ENCODE measurements around the gene UBXN7.
"Not testable (repeated sequence)": the region's sequence is repeated elsewhere in the genome, so short reads cannot be mapped to it uniquely, and the experiment has no call there.

UBXN7 gene

DNA sequence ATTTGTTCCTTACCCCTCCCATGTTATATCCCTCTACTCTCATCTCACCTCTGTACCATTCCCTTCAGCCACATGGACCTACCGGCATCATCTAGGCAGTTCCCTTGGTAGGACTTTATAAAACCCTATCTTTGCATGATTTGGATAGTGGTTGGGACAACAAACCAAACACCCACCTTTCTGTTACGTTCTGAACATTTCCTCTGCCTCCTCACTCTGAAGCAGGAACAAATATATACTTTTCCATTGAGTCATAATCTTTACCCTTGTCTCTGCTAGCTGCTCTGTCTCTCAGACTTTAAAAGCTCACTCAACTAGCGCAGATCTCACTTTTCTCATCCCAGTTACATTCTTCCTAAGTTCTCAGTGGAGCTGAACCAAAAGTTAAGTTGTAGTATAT lies 17.8 kb downstream of the UBXN7 start:
- DNase-seq = peak; percentile 12 to 47 (median 25)

DNA sequence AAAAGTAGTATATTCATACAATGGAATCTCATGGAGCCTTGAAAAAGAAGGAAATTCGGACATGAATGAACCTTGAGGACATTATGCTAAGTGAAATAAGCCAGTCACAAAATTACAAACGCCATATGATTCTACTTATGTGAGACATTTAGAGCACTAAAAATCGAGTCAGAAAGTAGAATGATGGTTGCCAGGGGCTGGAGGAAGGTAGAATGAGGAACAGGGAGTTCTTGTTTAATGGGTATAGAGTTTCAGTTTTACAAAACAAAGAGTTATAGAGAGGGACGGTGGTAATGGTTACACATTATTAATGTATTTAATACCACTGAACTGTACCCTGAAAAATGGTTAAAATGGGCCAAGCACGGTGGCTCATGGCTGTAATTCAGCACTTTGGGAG lies 19.5 kb downstream of the UBXN7 start:
- peak in 1 of 3 donors; percentile 19 for DNase-seq

DNA sequence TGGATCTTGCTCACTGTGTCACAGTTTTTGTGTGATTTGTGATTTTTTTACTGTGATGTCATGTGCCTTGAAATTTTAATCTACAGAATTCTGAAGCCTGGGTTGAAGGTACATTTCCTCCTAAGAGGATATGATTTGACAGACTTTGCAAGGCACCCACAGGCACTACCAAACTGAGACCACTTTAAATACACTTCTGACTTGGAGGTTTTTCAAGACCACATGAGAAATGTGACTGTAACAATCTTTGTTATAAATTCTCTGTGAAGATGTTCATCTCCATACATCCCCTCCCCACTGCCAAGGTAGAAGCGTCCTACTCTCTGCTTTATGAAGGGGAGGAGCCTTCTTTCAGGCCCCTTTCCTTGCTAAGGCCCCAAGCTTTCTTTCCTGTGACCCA lies 22.8 kb downstream of the UBXN7 start:
- DNase-seq = no peak

DNA sequence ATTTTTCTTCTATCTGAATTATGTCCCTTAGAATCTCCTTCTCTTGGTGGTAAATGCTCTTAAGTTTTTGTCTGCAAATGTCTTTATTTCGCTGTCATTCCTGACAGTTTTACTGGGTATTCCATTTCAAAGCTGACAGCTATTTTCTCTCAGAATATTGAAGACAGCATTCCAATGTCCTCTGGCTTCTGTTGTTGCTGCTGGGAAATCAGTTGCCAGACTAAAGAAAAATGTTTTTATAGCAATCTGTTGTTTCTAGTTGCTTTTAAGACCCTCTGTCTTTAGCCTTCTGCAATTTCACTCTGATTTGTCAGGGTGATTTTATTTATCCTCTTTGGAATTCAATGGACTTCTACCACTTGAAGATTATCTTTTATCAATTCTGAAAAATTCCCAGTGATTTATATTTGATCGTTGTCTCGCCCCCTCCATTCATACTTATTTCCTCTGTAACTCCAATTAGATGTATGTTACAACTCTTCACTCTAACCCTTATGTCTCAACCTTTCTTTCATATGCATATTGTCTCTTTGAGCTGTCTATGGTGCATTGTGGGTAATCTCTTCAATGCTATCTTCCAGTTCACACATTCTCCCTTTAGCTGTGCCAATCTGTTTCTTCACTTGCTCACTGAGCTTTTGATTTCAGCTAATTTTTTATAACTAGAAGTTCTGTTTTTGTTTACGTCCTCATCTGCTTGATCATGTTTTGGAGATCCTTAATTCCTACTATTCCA lies 23.5 kb downstream of the UBXN7 start:
- DNase-seq = no peak

DNA sequence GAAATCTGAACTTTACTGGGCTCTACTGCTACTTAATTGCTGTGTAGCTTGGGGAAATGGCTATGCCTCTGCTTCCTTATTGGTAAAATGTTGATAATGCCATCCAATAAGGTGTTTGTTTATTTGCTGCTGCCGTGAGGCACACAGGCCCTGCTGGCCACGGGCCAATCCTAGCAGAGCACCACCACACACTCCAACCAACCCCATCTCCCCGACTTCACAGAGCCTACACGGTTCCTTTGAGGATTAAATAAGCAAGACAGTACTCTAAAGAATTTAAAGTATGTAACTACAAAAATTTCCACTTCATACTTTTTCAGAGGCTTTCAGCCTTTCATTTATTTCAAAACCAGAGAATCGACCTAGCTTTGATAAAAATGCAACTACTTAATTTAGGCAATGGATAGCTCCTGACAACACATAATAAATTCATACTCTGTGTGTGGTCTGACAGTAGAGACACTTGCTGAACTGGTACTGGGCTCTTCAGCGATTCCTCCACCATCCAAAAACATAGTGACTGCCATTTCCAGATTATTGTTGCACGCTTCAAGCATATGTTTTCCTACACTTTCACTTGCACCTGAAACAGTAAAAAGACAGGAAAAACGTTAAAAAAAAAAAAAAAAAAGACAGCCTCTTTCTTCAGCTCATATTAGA lies 25.3 kb downstream of the UBXN7 start:
- no peak for DNase-seq

DNA sequence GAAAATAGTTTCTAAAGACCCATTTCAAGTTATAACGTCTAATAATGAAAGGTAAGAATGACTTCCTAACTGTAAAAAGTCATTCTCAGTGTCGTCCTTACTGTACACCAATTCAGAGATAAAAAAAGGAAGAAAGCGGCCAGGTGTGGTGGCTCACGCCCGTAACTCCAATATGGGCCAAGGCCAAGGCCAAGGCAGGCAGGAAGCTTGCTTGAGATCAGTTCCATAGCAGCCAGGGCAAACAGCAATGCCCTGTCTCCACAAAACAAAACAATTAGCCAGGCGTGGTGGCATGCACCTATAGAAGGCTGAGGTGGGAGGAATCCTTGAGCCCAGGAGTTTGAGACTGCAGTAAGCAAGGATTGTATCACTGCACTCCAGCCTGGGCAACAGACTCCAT lies 31.9 kb downstream of the UBXN7 start:
- no peak for DNase-seq

DNA sequence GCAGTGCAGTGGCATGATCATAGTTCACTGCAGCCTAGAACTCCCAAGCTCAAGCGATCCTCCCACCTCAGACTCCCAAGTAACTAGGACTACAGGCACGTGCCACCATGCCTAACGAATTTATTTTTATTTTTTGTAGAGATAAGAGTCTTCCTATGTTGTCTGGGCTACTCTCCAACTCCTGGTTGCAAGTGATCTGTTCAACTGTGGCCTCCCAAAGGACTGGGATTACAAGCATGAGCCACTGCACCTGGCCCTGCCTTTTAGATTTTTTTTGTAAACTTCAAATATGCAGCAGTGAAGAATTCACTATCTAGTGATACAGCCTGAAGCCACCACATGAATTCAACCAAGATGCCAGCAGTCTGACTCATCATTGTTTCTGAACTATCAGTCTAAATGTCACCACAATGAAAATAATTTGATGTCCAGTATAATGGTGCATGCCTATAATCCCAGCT lies 32.7 kb downstream of the UBXN7 start:
- no peak for DNase-seq

DNA sequence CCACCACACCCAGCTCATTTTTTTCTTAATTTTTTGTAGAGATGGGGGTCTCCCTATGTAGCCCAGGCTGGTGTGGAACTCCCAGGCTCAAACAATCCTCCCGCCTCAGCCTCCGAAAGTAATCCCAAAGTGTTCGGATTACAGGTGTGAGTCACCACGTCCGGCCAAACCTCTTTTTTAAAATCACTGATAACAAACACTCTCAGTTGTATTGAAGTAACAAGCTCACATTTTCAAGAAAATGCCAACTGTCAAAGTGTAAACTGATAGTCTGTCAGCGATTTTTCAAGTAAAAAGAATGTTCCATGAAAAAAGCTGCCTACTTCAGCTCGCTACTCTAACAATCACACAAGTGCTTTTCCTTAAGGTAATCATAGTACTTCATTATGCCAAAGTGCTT lies 33.4 kb downstream of the UBXN7 start:
- no peak for DNase-seq

DNA sequence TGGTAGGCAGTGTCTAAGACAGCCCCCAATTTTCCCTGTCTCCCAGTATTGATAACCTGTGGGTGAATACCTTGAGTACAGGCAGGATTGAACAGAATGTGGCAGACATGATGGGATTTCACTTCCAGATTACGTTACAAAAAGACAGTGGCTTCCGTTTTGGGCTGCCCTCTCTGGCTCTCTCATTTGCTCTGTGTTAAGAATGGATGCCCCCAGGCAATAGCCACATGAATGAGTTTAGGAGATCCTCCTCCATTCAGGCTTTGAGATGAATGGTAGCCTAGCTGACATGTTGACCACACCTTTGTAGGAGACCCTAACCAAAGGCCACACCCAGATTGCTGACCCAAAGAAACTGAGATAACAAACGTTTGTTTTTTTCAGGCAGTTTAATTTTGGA lies 34.3 kb downstream of the UBXN7 start:
- DNase-seq = no peak

DNA sequence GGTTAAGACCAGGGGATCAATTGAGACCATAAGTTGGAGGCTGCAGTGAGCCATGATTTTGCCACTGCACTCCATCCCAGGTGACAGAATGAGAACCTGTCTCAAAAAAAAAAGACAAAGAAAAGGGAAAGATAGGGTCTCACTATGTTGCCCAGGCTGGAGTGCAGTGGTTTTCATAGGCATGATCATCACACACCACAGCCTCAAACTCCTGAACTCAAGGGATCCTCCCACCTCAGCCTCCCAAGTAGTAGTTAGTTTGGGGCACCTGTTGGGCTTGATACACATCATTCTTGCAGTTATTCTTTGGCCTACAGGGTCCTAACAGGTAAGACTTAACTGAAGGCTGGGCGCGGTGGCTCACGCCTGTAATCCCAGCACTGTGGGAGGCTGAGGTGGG lies 42.1 kb downstream of the UBXN7 start:
- DNase-seq = no peak

DNA sequence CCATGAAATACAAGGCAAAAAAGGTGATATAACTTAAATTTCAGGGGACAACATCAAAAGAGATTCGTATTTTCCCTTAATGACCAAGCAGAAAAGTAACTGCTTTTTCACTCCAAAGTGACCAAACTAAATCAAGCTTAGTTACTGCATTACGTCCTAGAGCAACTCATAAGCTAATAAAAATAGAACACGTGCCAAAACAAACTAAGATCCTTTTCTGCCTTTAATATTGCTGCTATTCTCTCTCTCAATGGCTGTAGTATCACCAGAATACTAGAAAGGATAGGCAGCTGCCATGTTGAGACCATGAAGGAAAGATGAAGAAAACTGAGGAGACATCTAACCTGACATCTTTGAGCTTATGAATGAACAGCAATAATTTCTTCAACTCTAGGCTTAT lies 43.3 kb downstream of the UBXN7 start:
- DNase-seq = no peak

DNA sequence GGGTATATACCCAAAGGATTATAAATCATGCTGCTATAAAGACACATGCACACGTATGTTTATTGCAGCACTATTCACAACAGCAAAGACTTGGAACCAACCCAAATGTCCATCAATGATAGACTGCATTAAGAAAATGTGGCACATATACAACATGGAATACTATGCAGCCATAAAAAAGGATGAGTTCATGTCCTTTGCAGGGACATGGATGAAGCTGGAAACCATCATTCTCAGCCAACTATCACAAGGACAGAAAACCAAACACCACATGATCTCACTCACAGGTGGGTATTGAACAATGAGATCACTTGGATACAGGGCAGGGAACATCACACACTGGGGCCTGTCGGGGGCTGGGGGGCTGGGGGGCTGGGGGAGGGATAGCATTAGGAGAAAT lies 44.3 kb downstream of the UBXN7 start:
- DNase-seq = not testable (repeated sequence)

DNA sequence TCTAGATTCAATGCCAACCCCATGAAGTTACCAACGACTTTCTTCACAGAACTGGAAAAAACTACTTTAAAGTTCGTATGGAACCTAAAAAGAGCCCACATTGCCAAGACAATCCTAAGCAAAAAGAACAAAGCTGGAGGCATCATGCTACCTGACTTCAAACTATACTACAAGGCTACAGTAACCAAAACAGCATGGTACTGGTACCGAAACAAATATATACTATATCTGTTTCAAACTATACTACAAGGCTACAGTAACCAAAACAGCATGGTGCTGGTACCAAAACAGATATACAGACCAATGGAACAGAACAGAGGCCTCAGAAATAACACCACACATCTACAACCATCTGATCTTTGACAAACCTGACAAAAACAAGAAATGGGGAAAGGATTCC lies 45.4 kb downstream of the UBXN7 start:
- DNase-seq = not testable (repeated sequence)

DNA sequence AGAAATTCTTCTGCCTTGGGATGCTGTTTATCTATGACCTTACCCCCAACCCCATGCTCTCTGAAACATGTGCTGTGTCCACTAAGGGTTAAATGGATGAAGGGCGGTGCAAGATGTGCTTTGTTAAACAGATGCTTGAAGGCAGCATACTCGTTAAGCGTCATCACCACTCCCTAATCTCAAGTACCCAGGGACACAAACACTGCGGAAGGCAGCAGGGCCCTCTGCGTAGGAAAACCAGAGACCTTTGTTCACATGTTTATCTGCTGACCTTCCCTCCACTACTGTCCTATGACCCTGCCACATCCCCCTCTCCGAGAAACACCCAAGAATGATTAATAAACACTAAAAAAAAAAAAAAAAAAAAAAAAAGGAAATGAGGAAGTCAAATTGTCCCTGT lies 46.2 kb downstream of the UBXN7 start:
- peak; percentile 26 to 33 (median 29) for DNase-seq

DNA sequence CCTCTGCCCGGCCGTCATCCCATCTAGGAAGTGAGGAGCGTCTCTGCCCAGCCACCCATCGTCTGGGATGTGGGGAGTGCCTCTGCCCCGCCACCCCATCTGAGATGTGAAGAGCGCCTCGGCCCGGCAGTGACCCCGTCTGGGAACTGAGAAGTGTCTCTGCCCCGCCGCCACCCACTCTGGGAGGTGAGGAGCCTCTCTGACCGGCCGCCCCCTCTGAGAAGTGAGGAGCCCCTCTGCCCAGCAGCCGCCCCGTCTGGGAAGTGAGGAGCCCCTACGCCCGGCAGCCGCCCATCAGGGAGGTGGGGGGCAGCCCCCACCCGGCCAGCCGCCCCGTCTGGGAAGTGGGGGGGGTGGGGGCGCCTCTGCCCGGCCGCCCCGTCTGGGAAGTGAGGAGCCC lies 46.8 kb downstream of the UBXN7 start:
- not testable (repeated sequence) for DNase-seq

DNA sequence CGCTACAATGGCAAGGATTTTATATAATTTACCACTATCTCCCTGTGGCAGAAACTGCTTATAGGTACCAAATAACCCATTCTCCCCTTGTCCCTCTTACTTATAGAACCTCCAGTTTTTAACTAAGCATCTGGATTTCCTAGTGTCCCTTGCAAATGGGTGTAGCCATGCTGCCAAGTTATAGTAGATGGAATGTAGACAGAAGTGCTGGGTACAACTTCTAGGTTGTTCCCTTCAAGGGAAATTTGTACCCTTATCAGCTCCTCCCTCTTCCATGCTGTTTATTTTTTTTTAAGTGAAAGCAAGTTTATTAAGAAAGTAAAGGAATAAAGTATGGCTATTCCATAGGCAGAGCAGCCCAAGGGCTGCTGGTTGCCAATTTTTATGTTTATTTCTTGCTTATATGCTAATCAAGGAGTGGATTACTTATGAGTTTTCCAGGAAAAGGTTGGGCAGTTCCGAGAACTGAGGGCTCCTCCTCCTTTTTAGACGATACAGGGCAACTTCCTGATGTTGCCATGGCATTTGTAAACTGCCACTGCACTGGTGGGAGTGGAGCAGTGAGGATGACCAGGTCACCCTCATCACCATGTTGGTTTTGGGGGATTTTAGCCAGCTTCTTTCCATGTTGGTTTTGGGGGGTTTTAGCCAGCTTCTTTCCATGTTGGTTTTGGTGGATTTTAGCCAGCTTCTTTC lies 53.9 kb downstream of the UBXN7 start:
- DNase-seq = peak; percentile 16 to 57 (median 17)

DNA sequence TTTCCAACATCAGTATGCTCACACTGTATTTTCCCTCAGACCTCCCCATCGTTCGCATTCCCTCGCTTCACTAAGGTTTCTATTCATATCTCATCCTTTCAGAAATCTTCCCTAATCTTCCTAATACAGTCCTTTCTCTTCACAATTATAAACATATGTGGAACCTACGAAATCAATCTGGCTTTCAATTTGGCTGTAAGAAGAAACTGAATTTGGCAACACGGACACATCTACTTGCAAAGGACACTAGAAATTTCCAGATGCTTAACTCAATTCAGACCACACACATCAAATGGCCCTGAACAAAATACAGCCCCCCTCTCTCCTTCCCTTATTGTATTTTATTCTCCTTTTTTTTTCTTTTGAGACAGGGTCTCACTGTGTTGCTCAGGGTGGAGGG lies 54.9 kb downstream of the UBXN7 start:
- DNase-seq = no peak

DNA sequence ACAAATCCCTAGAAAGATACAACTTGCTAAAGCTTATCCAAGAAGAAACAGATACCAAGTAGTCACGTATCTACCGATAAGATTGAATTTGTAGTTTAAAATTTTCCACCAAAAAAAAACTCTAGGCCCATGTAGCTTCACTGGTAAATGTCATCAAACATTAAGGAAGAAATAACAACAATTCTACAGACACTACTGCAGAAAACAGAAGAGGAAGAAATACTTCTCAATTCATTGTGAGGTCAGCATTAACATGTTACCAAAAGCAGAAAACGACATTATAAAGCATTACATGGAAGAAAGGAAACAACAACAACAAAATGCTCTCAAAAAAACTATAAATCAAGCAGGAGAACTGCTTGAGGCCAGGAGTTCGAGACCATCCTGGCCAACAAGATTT lies 66.5 kb downstream of the UBXN7 start:
- peak in 2 of 3 donors; percentile 48 to 63 for DNase-seq

DNA sequence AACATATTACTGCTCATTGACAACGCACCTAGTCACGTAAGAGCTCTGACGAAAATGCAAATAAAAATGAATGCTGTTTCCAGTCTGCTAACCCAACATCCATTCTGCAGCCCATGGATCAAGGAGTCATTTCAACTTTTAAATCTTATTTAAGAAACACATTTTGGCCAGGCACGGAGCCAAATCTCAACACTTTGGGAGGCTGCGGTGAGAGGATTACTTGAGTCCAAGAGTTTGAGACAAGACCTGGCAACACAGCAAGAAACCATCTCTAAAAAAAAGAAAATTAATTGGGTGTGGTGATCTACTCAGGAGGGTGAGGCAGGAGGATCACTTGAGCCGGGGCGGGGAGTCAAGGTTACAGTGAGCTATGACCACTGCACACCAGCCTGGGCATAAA lies 71.6 kb downstream of the UBXN7 start:
- DNase-seq = no peak

DNA sequence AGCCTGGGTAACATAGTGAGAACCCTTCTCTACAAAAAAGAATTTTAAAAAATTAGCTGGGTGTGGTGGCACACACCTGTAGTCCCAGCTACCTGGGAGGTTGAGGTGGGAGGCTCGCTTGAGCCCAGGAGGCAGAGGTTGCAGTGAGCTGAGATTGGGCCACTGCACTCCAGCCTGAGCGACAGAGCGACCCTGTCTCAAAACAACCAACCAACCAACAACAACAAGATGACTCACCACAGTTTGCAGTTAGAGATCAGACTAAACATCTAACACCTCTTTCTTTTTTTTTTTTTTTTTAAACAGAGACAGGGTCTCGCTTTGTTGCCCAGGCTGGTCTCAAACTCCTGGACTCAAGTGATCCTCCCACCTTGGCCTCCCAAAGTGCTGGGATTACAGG lies 73.7 kb downstream of the UBXN7 start:
- not testable (repeated sequence) for DNase-seq

DNA sequence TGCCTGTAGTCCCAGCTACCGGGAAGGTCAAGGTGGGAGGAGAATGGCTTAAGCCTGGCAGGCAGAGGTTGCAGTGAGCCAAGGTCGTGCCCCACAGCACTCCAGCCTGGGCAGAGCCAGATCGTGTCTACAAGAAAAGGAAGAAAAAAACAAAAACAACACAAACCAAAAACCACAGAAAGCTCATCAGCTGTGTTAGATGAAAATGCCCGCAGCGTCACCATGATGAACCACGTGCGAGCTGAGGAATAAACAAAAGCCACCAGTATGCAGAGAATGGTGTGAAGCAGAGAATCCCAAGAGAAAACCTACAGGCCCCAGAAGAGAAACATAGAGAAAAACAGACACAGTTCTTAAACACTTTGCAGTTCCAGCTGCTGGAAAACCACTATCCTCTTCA lies 74.3 kb downstream of the UBXN7 start:
- no peak for DNase-seq

DNA sequence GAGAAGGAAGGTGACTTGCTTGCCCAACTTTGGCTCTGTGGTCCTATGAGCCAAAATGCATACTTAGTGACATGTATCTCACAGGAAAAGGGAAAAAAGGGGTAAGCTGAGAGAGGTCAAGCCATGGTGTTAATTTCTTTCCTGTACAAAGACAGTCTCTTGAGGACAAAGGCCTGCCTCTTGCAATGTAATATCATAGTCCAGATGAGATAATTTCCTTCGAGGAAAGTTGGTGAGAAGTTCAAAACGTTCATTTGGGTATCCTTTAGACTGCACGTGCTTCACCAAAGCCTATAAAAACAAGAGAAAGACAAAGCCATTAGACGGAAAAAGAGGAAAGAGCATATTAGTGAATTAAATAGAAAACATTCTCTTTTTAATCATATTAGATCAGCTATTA lies 75.7 kb downstream of the UBXN7 start:
- no peak for DNase-seq

DNA sequence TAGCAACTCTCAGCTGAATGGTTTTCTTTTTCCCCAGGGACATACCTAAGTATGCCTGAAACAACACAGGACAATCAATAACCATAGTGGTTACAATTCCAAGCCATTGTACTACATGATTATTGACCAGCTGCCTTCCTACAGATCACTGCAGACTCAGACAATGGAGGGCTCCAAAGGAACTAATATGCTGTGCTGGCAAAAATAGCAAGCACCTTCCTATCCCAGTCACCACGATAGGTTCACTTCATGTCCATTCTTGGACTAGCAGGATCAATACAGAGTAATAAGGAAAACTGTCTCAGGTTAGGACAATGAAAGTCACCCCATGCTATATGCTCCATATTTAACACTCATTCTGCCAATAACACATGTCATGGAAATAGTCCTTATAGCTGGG lies 76.6 kb downstream of the UBXN7 start:
- DNase-seq = no peak

DNA sequence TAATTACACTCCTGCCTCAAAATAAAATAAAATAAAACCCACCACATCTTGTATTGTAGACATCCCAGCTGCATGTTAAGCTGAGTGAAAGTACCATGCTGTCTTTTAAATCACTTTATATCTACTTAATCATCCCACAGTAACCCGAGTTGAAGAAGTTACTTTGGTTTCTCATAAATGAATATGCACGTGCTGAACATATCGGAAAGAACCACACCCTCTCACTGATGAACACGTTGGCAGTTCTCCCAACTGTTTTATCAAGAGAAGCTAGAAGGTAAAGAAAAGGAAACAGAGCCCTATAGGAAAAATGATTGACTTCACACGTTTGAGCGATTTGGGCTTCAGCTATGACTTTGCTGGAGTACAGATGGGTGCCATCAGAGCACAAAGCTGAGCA lies 78.1 kb downstream of the UBXN7 start:
- no peak for DNase-seq

All from suppressor macrophage treated with lipopolysaccharide for 1 hour (primary cell).